K562 (cell line): ENCODE measurements around the gene PNCK. TPM values are rescaled to one million over a fixed set of nuclear protein-coding genes. Genes with fewer than 3 reads are reported as not detected.

Experiments used
- ATAC-seq: fragments of 200-7000 bp; cut with Tn5 transposase; 3 replicates; pipeline ENCODE4 v1.9.1; 2020; ENCODE audit warnings: moderate library complexity
- BruUV-seq: library from RNA; stranded (reverse); fragments of 400-500 nt; replicated peaks from 2 replicates; lab custom pipeline; 2021; lab: Mats Ljungman, UMichigan
- CTCF ChIA-PET: fragments of 300-600 bp; formaldehyde crosslinking; extraction: SDS; loops from one replicate; lab custom pipeline; 2021; ENCODE audit warnings: low intra/inter-chr PET ratio; lab: Yijun Ruan, JAX
- POLR2A ChIA-PET: fragments of 300-600, 350-650 bp; sonication (Branson Sonifier 250); formaldehyde crosslinking; extraction: SDS; loops from one replicate; lab custom pipeline; 2021; ENCODE audit warnings: antibody characterized with exemption, inconsistent platforms; lab: Yijun Ruan, JAX
- DNase-seq, 4 experiments: peaks; one replicate each; pipeline versions ENCODE4 v3.0.0 to v3.0.0-alpha.2; 2011 to 2018; ENCODE audit warnings: low spot score in 3 of 4, mixed read lengths in 3 of 4; ENCODE audit errors: extremely low read depth in 1 of 4
- FAIRE-seq: peaks from 2 replicates; lab custom pipeline; 2011; peaks lifted over from hg19 to GRCh38; lab: Jason Lieb, UNC
- H2AFZ ChIP-seq: 2 replicates; pipeline ENCODE4 v1.6.0; 2011; ENCODE audit warnings: low read depth, low read length, control low read depth, inconsistent platforms
- H3K27ac ChIP-seq: fragments of 200-600 bp; 3 replicates; pipeline ENCODE4 v1.8.0; 2011; ENCODE audit warnings: low read depth, mild to moderate bottlenecking, control low read depth, inconsistent platforms, low read length, moderate library complexity, mixed read lengths; ENCODE audit errors: extremely low read depth
- H3K27me3 ChIP-seq, 2 experiments: fragments of 300-600 bp in 1 of 2; 2 replicates in 1 of 2; 3 replicates in 1 of 2; pipeline versions ENCODE4 v1.6.0 to v1.8.0; 2011; ENCODE audit warnings: inconsistent platforms in 2 of 2, low read length in 2 of 2, mild to moderate bottlenecking in 1 of 2, mixed read lengths in 1 of 2, moderate library complexity in 1 of 2; ENCODE audit not compliant: control insufficient read depth in 2 of 2, insufficient read depth in 2 of 2
- H3K36me3 ChIP-seq: fragments of 300-600 bp; 3 replicates; pipeline ENCODE4 v1.8.0; 2011; ENCODE audit warnings: mild to moderate bottlenecking, low read length, inconsistent platforms; ENCODE audit not compliant: control insufficient read depth, insufficient read depth
- H3K4me1 ChIP-seq, 2 experiments: fragments of 200-600 bp in 1 of 2; replicated peaks in 1 of 2; 2 replicates in 1 of 2; 3 replicates in 1 of 2; pipeline versions ENCODE4 v1.5.1 to v1.8.0; 2011; ENCODE audit warnings: inconsistent platforms in 2 of 2, low read length in 2 of 2, mild to moderate bottlenecking in 1 of 2, mixed read lengths in 1 of 2, moderate library complexity in 1 of 2; ENCODE audit not compliant: control insufficient read depth in 2 of 2, insufficient read depth in 2 of 2
- H3K4me2 ChIP-seq: 2 replicates; pipeline ENCODE4 v1.6.1; 2011; ENCODE audit warnings: low read length, control low read depth, inconsistent platforms, mixed read lengths; ENCODE audit not compliant: insufficient read depth
- H3K4me3 ChIP-seq: fragments of 200-600 bp; sonication (generic), shearing (Covaris generic); 2 replicates; pipeline ENCODE4 v1.5.1; 2016; ENCODE audit warnings: control low read depth, inconsistent platforms
- H3K79me2 ChIP-seq: fragments of 200-600 bp; 3 replicates; pipeline ENCODE4 v1.8.0; 2011; ENCODE audit warnings: low read length, inconsistent platforms; ENCODE audit not compliant: control insufficient read depth, insufficient read depth
- H3K9ac ChIP-seq, 2 experiments: 2 replicates each; pipeline versions ENCODE4 v1.6.0 to v1.6.1; 2011; ENCODE audit warnings: low read depth in 2 of 2, low read length in 2 of 2, control low read depth in 1 of 2, inconsistent platforms in 1 of 2, mild to moderate bottlenecking in 1 of 2, mixed read lengths in 1 of 2; ENCODE audit not compliant: insufficient read depth in 1 of 2
- H3K9me1 ChIP-seq: one replicate; pipeline ENCODE4 v1.6.0; 2011; ENCODE audit warnings: inconsistent platforms, mild to moderate bottlenecking, low read length, moderate library complexity; ENCODE audit not compliant: control insufficient read depth, insufficient read depth
- H3K9me3 ChIP-seq: replicated peaks from 2 replicates; pipeline ENCODE4 v1.5.1; 2011; ENCODE audit warnings: low read depth, low read length, inconsistent platforms; ENCODE audit not compliant: control insufficient read depth, insufficient read depth
- H4K20me1 ChIP-seq: replicated peaks from 2 replicates; pipeline ENCODE4 v1.6.1; 2011; ENCODE audit warnings: low read length, inconsistent platforms, mixed read lengths; ENCODE audit not compliant: control insufficient read depth, insufficient read depth
- CBFB ChIP-seq: sonication (generic); formaldehyde crosslinking; IDR thresholded peaks from 2 replicates; pipeline ENCODE4 v1.4.0; 2020; ENCODE audit warnings: mild to moderate bottlenecking, missing genetic modification reagents
- CHD1 ChIP-seq: fragments of 200-600 bp; sonication (generic); IDR thresholded peaks from one replicate; pipeline ENCODE4 v1.6.1; 2012; ENCODE audit warnings: mild to moderate bottlenecking, moderate library complexity, low read length, inconsistent platforms
- CLOCK ChIP-seq: fragments of 250-450 bp; sonication (Bioruptor Pico); IDR thresholded peaks from 2 replicates; pipeline ENCODE4 v1.4.0; 2020; ENCODE audit warnings: mild to moderate bottlenecking, moderate library complexity, borderline replicate concordance
- NONO ChIP-seq, 2 experiments: fragments of 200-400 bp in 1 of 2; fragments of 450-650 bp in 1 of 2; formaldehyde crosslinking in 1 of 2; IDR thresholded peaks; 2 replicates each; pipeline ENCODE4 v1.6.1; 2017; ENCODE audit warnings: low read depth in 2 of 2, mild to moderate bottlenecking in 2 of 2, moderate library complexity in 2 of 2, low read length in 1 of 2
- SIX5 ChIP-seq, 2 experiments: IDR thresholded peaks; 2 replicates each; pipeline ENCODE4 v1.6.1; 2011; ENCODE audit warnings: low read length in 2 of 2, borderline replicate concordance in 1 of 2, low read depth in 1 of 2, mild to moderate bottlenecking in 1 of 2, moderate library complexity in 1 of 2; ENCODE audit not compliant: insufficient read depth in 1 of 2
- SMAD2 ChIP-seq: fragments of 150-350 bp; IDR thresholded peaks from 2 replicates; pipeline ENCODE4 v1.6.1; 2014; ENCODE audit warnings: low read depth, mild to moderate bottlenecking, low read length
- WGBS: fragments of 100-300 bp; shearing (Covaris generic); methylation state at CpG from one replicate; pipeline ENCODE4 v1.1.6; 2016; ENCODE audit warnings: low coverage, mixed read lengths; ENCODE audit not compliant: insufficient coverage; ENCODE audit errors: missing lambda C conversion rate; 5-methylcytosine and 5-hydroxymethylcytosine counted together
- in situ Hi-C: fragments of 300-500 bp; cut with MboI; formaldehyde crosslinking; loops from 4 replicates; pipeline ENCODE4 v1.15.0; 2018; ENCODE audit warnings: inconsistent platforms, mixed read lengths
- intact Hi-C: fragments of 100-400 bp; cut with micrococcal nuclease; formaldehyde crosslinking; loops from 2 replicates; pipeline ENCODE4 v1.14.2; 2022
- polyA plus RNA-seq, 8 experiments: library from polyadenylated mRNA; depleted of rRNA in 4 of 8; stranded (reverse) in 5 of 8; unstranded in 3 of 8; fragments of >200 nt; fragmentation: Nextera tagmentation in 2 of 8; fragmentation: Illumina TruSeq in 1 of 8; extraction: Ambion mirVana in 2 of 8; extraction: Trizol in 1 of 8; gene quantifications; 2 replicates each; pipeline versions ENCODE4 v1.2.1 to v1.2.3, GENCODE V29; 2011 to 2014; ENCODE audit warnings: inconsistent platforms in 1 of 8, missing spikeins in 1 of 8
- total RNA-seq, 7 experiments: library from RNA; depleted of rRNA in 6 of 7; stranded (reverse); fragments of >200 nt in 6 of 7; fragmentation: Illumina TruSeq in 2 of 7; extraction: Trizol in 2 of 7; gene quantifications; 2 replicates each; pipeline versions ENCODE4 v1.2.1 to v1.2.3, GENCODE V29; 2011 to 2021; ENCODE audit warnings: low replicate concordance in 1 of 7
- TF ChIP-seq, protein P1 (sequence below): conservative IDR thresholded peaks from 2 replicates; pipeline ENCODE4 v1.6.1; 2011; ENCODE audit warnings: low read depth, mild to moderate bottlenecking, low read length; ENCODE audit not compliant: control insufficient read depth
- TF ChIP-seq, protein P2 (sequence below), 2 experiments: fragments of 200-800 bp in 1 of 2; sonication (Bioruptor generic) in 1 of 2; sonication (generic) in 1 of 2; formaldehyde crosslinking in 1 of 2; IDR thresholded peaks in 1 of 2; conservative IDR thresholded peaks in 1 of 2; 2 replicates each; pipeline versions ENCODE4 v1.5.0 to v1.6.1; 2016 to 2020; ENCODE audit warnings: missing compliant biosample characterization in 1 of 2, missing genetic modification characterization in 1 of 2, missing genetic modification reagents in 1 of 2

Gene PNCK
- total and polyA plus RNA-seq, 9 of the 15 experiments (the other 6 are each of a cell fraction or from before 2014, with no cell fraction given), result 0.13 to 7.5 (median 1.2) TPM; not detected in 1

GRCh38 chrX:153688071-153688470 lies 14.5 kb upstream of the PNCK start:
- H3K4me2 ChIP-seq, result no peak overlapping the region
- H3K9ac ChIP-seq, result peak overlapping the region in 1 of 2 experiments; percentile 58; a peak in 1 of 4 replicates
- no peak for TF ChIP-seq CLOCK (CRISPR knock-in tag)
- peak in 1 of 2 experiments; percentile 6; a peak in 1 of 4 replicates for TF ChIP-seq NONO (IDR thresholded peaks at IDR 0.05; ENCODE audit: low read depth in 2 of 2, low read length in 1 of 2)
- TF ChIP-seq, protein P1, sequence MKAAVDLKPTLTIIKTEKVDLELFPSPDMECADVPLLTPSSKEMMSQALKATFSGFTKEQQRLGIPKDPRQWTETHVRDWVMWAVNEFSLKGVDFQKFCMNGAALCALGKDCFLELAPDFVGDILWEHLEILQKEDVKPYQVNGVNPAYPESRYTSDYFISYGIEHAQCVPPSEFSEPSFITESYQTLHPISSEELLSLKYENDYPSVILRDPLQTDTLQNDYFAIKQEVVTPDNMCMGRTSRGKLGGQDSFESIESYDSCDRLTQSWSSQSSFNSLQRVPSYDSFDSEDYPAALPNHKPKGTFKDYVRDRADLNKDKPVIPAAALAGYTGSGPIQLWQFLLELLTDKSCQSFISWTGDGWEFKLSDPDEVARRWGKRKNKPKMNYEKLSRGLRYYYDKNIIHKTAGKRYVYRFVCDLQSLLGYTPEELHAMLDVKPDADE, result no peak
- TF ChIP-seq SIX5 (IDR thresholded peaks at IDR 0.05; ENCODE audit: borderline replicate concordance in 1 of 2, insufficient read depth in 1 of 2, low read depth in 1 of 2, low read length in 2 of 2), result no peak
- TF ChIP-seq, protein P2, sequence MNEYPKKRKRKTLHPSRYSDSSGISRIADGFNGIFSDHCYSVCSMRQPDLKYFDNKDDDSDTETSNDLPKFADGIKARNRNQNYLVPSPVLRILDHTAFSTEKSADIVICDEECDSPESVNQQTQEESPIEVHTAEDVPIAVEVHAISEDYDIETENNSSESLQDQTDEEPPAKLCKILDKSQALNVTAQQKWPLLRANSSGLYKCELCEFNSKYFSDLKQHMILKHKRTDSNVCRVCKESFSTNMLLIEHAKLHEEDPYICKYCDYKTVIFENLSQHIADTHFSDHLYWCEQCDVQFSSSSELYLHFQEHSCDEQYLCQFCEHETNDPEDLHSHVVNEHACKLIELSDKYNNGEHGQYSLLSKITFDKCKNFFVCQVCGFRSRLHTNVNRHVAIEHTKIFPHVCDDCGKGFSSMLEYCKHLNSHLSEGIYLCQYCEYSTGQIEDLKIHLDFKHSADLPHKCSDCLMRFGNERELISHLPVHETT (CRISPR knock-in tag; conservative IDR thresholded peaks at IDR 0.05 in 1 of 2, IDR thresholded peaks at IDR 0.05 in 1 of 2), result peak in 1 of 2 experiments; percentile 26; a peak in 1 of 4 replicates
- TF ChIP-seq CHD1, result peak; percentile 24
- no peak for TF ChIP-seq CBFB (CRISPR knock-in tag)
- TF ChIP-seq SMAD2, result no peak
- no TSS peak for BruUV-seq
- H3K4me1 ChIP-seq, result peaks cover 16 to 69% of the 10 kb centered on the region in 2 experiments; a peak in 4 of 5 replicates
- no peak for ATAC-seq
- H3K9me3 ChIP-seq, result peaks cover 1% of the 10 kb centered on the region; the same call in 1 of the 2 replicates
- peak in 1 of 4 experiments; percentile 33 for DNase-seq
- in situ Hi-C loops (no loop called here), intact Hi-C loops (no loop called here)
- no peak overlapping the region for H3K27ac ChIP-seq
- no peak overlapping the region for H2AFZ ChIP-seq
- FAIRE-seq, result no peak
- no peak overlapping the region for H3K4me3 ChIP-seq
- peaks cover 33% of the 10 kb centered on the region; the same call in 1 of the 3 replicates for H3K36me3 ChIP-seq
- H4K20me1 ChIP-seq, result peaks cover 13% of the 10 kb centered on the region
- POLR2A ChIA-PET, result no interaction called here
- CTCF ChIA-PET, result no interaction called here
- peaks cover 4% of the 10 kb centered on the region for H3K9me1 ChIP-seq
- no peaks in the 10 kb centered on the region for H3K27me3 ChIP-seq
- WGBS, result no CpG with 5 or more reads among the region's 69 CpGs
- peaks cover 37% of the 10 kb centered on the region for H3K79me2 ChIP-seq
